K562 (cell line): ENCODE measurements around the gene SPNS1. TPM values are rescaled to one million over a fixed set of nuclear protein-coding genes. Genes with fewer than 3 reads are reported as not detected.

Experiments used
- BACH1 ChIP-seq: fragments of 200-800 bp; sonication (Bioruptor generic); IDR thresholded peaks from 2 replicates; pipeline ENCODE4 v1.6.1; 2016; ENCODE audit warnings: missing genetic modification characterization, missing compliant biosample characterization
- BRD4 ChIP-seq: fragments of 200-600 bp; sonication (generic); IDR thresholded peaks from 2 replicates; pipeline ENCODE4 v1.6.1; 2017; ENCODE audit warnings: inconsistent platforms
- E2F1 ChIP-seq: sonication (generic); formaldehyde crosslinking; IDR thresholded peaks from 2 replicates; pipeline ENCODE4 v1.8.1; 2023; ENCODE audit warnings: mild to moderate bottlenecking, missing genetic modification reagents, moderate library complexity
- ELF2 ChIP-seq: fragments of 250-450 bp; sonication (Bioruptor Pico); IDR thresholded peaks from 2 replicates; pipeline ENCODE4 v1.5.0; 2021; ENCODE audit warnings: mild to moderate bottlenecking
- ETV6 ChIP-seq, 3 experiments: fragments of 150-350 bp in 1 of 3; sonication (generic) in 1 of 3; formaldehyde crosslinking in 1 of 3; IDR thresholded peaks; 2 replicates each; pipeline versions ENCODE4 v1.6.1 to v1.8.0; 2014 to 2022; ENCODE audit warnings: borderline replicate concordance in 2 of 3, low read depth in 2 of 3, antibody characterized with exemption in 1 of 3, low read length in 1 of 3, mild to moderate bottlenecking in 1 of 3, missing genetic modification reagents in 1 of 3
- FOXJ2 ChIP-seq: fragments of 200-800 bp; sonication (Bioruptor generic); IDR thresholded peaks from 2 replicates; pipeline ENCODE4 v1.6.1; 2016; ENCODE audit warnings: missing genetic modification characterization, missing compliant biosample characterization
- FOXM1 ChIP-seq, 2 experiments: fragments of 450-650 bp in 1 of 2; sonication (generic) in 1 of 2; formaldehyde crosslinking in 1 of 2; IDR thresholded peaks; 2 replicates each; pipeline versions ENCODE4 v1.6.1 to v1.9.0; 2017 to 2022; ENCODE audit warnings: low read depth in 2 of 2, mild to moderate bottlenecking in 2 of 2, missing genetic modification reagents in 1 of 2, moderate library complexity in 1 of 2
- FOXP1 ChIP-seq: sonication (generic); formaldehyde crosslinking; IDR thresholded peaks from 2 replicates; pipeline ENCODE4 v1.8.0; 2022; ENCODE audit warnings: mild to moderate bottlenecking, missing genetic modification reagents
- ILK ChIP-seq: fragments of 450-650 bp; IDR thresholded peaks from 2 replicates; pipeline ENCODE4 v1.6.1; 2016; ENCODE audit warnings: missing genetic modification characterization, low read depth, mild to moderate bottlenecking, missing compliant biosample characterization, moderate library complexity, borderline replicate concordance
- KDM5B ChIP-seq: fragments of 200-600 bp; sonication (generic); IDR thresholded peaks from 2 replicates; pipeline ENCODE4 v1.6.1; 2012; ENCODE audit warnings: low read depth, mild to moderate bottlenecking, moderate library complexity, low read length, control low read depth, inconsistent platforms; ENCODE audit not compliant: insufficient replicate concordance
- POLR3G ChIP-seq: IDR thresholded peaks from 2 replicates; pipeline ENCODE4 v1.6.1; 2011; ENCODE audit not compliant: insufficient read length, insufficient replicate concordance; ENCODE audit errors: extremely low read depth
- PTBP1 ChIP-seq: fragments of 200-400 bp; formaldehyde crosslinking; IDR thresholded peaks from 2 replicates; pipeline ENCODE4 v1.6.1; 2017; ENCODE audit warnings: low read depth, low read length
- SFPQ ChIP-seq: fragments of 200-400 bp; formaldehyde crosslinking; IDR thresholded peaks from 2 replicates; pipeline ENCODE4 v1.6.1; 2017; ENCODE audit warnings: mild to moderate bottlenecking, low read depth, low read length, moderate library complexity
- SLC30A9 ChIP-seq: fragments of 250-450 bp; sonication (Bioruptor Pico); IDR thresholded peaks from 2 replicates; pipeline ENCODE4 v1.8.0; 2022; ENCODE audit warnings: mild to moderate bottlenecking, moderate library complexity
- SMAD1 ChIP-seq: fragments of 150-350 bp; IDR thresholded peaks from 2 replicates; pipeline ENCODE4 v1.6.1; 2014; ENCODE audit warnings: low read length, low read depth; ENCODE audit not compliant: partially characterized antibody
- ZNF121 ChIP-seq: sonication (generic); formaldehyde crosslinking; conservative IDR thresholded peaks from 2 replicates; pipeline ENCODE4 v1.8.0; 2022; ENCODE audit warnings: missing genetic modification reagents
- ZNF253 ChIP-seq: fragments of 250-450 bp; sonication (Bioruptor Pico); conservative IDR thresholded peaks from 2 replicates; pipeline ENCODE4 v1.6.1; 2021; ENCODE audit warnings: mild to moderate bottlenecking
- ZNF444 ChIP-seq: fragments of 250-450 bp; sonication (Bioruptor Pico); IDR thresholded peaks from 2 replicates; pipeline ENCODE4 v1.4.0; 2020; ENCODE audit warnings: mild to moderate bottlenecking, moderate library complexity
- ZNF507 ChIP-seq: conservative IDR thresholded peaks from 2 replicates; pipeline ENCODE4 v1.6.1; 2017; ENCODE audit warnings: missing genetic modification characterization, missing compliant biosample characterization
- polyA plus RNA-seq, 8 experiments: library from polyadenylated mRNA; depleted of rRNA in 4 of 8; stranded (reverse) in 5 of 8; unstranded in 3 of 8; fragments of >200 nt; fragmentation: Nextera tagmentation in 2 of 8; fragmentation: Illumina TruSeq in 1 of 8; extraction: Ambion mirVana in 2 of 8; extraction: Trizol in 1 of 8; gene quantifications; 2 replicates each; pipeline versions ENCODE4 v1.2.1 to v1.2.3, GENCODE V29; 2011 to 2014; ENCODE audit warnings: inconsistent platforms in 1 of 8, missing spikeins in 1 of 8
- total RNA-seq, 7 experiments: library from RNA; depleted of rRNA in 6 of 7; stranded (reverse); fragments of >200 nt in 6 of 7; fragmentation: Illumina TruSeq in 2 of 7; extraction: Trizol in 2 of 7; gene quantifications; 2 replicates each; pipeline versions ENCODE4 v1.2.1 to v1.2.3, GENCODE V29; 2011 to 2021; ENCODE audit warnings: low replicate concordance in 1 of 7
- TF ChIP-seq, protein P1 (sequence below), 2 experiments: fragments of 450-650 bp; conservative IDR thresholded peaks; 2 replicates each; pipeline ENCODE4 v1.6.1; 2017; ENCODE audit warnings: mild to moderate bottlenecking in 2 of 2, moderate library complexity in 2 of 2

The SPNS1 gene
- total and polyA plus RNA-seq, 9 of the 15 experiments (the other 6 are each of a cell fraction or from before 2014, with no cell fraction given), result 0.58 to 64.9 (median 13.7) TPM

- TF ChIP-seq ILK (tag) (no peak), ETV6 (IDR thresholded peaks at IDR 0.05; ENCODE audit: borderline replicate concordance in 1 of 2, low read depth in 2 of 2, low read length in 1 of 2) (no peak), ETV6 (CRISPR knock-in tag; IDR thresholded peaks at IDR 0.05; ENCODE audit: borderline replicate concordance) (no peak), SFPQ (no peak), KDM5B (peak; percentile 65), FOXJ2 (no peak), ZNF121 (CRISPR knock-in tag) (no peak), ZNF507 (tag) (no peak), ZNF444 (0 out of 2 replicates have a peak, but pooled peaks have one; percentile 28), FOXP1 (CRISPR knock-in tag) (peak; percentile 57), FOXM1 (IDR thresholded peaks at IDR 0.05; ENCODE audit: low read depth) (peak; percentile 82), FOXM1 (CRISPR knock-in tag; IDR thresholded peaks at IDR 0.05; ENCODE audit: low read depth) (no peak), BACH1 (tag) (no peak), E2F1 (CRISPR knock-in tag) (no peak), SLC30A9 (CRISPR knock-in tag) (no peak), ZNF253 (CRISPR knock-in tag) (no peak), POLR3G (no peak), SMAD1 (peak; percentile 56), PTBP1 (no peak), ELF2 (CRISPR knock-in tag) (no peak), BRD4 (no peak; the same call in 1 of the 2 replicates)
- TF ChIP-seq, protein P1, sequence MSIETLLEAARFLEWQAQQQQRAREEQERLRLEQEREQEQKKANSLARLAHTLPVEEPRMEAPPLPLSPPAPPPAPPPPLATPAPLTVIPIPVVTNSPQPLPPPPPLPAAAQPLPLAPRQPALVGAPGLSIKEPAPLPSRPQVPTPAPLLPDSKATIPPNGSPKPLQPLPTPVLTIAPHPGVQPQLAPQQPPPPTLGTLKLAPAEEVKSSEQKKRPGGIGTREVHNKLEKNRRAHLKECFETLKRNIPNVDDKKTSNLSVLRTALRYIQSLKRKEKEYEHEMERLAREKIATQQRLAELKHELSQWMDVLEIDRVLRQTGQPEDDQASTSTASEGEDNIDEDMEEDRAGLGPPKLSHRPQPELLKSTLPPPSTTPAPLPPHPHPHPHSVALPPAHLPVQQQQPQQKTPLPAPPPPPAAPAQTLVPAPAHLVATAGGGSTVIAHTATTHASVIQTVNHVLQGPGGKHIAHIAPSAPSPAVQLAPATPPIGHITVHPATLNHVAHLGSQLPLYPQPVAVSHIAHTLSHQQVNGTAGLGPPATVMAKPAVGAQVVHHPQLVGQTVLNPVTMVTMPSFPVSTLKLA (conservative IDR thresholded peaks at IDR 0.05), result peak in 1 of 2 experiments; percentile 54; a peak in 2 of 4 replicates
These were observed 49.0 kb upstream of the SPNS1 start (continued) for GRCh38 chr16:28925386-28926228.
